Fibroblast of skin of back (primary cell): ENCODE results near the gene SLC2A1.

Experiments used
- DNase-seq: peaks from one replicate; pipeline ENCODE4 v3.0.0-alpha.2; 2013

The SLC2A1 gene

GRCh38 chr1:42979896-42980800, 21.5 kb upstream of the SLC2A1 start:
- DNase-seq: no peak

DNA sequence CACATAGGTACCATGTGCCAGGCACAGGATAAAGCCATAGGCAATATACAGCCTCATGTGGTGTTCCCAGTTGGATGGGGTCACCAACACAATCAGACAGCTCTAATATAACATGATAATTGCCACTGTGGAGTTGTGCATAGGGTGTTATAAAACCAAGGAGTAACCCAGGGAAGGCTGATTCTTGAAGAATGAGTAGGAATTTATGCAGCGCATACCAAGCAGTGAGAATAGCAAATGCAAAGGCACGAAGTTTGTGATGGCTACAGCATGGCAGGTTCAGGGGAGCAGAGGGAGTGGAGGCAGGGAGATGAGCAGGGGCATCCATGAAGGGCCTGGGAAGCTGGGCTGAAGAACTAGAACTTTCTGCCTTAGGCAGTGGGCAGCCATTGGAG, 20.4 kb upstream of the SLC2A1 start:
- peak; percentile 67 for DNase-seq

GRCh38 chr1:42978317-42979035, 19.8 kb upstream of the SLC2A1 start:
- DNase-seq: peak; percentile 86

- DNase-seq: no peak
These were observed 19.0 kb upstream of the SLC2A1 start for GRCh38 chr1:42977653-42978052.

GRCh38 chr1:42975561-42976225, 17.0 kb upstream of the SLC2A1 start:
- no peak for DNase-seq

DNA sequence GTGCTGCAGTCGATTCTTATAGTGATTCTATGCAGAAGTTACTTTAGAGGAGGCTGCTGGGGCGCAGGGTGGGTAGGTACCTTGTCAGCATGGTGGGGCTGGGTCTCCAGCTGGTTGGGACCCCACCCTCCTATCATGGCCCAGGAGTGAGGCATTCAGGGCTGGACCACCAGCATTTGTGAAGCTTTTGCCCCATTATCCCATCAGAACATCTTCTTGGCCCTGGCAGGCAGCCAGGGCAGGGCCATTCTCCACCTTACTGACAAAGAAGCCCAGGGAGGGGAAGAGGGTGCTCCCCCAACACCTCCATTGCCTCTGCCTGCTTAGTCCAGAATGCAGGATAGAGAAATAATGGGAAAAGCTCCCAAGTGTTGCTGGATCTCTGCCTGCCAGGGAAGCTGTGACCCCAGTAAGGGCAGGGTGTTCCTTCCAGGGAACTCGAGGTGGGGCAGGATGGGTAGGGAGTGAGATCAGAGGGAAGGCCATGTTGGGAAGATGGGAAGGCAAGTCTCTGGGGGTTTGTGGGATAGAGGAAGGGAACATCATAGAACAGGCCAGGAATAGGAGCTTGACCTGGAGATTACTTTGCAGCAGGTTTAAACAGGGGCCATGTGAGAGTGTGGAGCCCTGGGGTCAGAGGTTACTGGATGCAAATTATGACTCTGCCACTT, 16.2 kb upstream of the SLC2A1 start:
- DNase-seq: peak; percentile 34

DNA sequence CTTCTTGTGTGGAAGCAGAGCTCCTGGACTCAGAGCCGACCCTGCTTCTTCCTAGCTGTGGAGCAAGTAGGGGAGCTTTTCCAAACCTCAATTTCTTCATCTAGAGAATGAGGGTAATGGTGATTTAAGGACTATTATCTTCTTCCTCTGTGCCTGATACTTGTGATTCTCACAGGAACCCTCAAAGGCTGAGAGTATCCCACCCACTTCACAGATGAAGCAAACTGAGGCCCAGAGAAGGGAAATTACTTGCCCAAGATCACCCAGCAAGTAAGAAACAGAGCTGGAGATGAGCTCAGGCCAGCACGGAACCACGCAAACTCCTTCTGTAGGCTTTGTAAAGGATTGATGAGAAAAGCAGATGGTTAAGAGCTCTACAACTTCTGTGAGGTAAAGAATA, 15.1 kb upstream of the SLC2A1 start:
- no peak for DNase-seq

GRCh38 chr1:42973286-42973685, 14.6 kb upstream of the SLC2A1 start:
- peak; percentile 62 for DNase-seq

DNA sequence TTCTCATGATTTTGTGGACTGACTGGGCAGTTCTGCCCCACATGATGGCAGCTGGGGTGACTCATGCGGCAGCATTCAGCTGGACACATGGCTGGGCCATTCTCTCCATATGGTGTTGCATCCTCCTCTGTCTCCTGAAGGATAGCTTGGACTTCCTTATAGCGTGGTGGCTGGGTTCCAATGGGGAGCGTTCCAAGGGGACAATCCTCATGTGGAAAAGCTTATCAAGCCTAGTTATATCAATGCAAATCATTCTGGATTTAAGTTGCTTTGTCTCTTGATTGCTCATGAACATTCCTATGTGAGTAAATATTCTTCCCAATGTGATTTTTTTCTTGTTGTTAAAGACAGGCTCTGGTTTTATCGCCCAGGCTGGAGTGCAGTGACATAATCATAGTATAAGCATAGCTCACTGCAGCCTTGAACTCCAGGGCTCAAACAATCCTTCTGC, 13.2 kb upstream of the SLC2A1 start:
- peak; percentile 85 for DNase-seq

GRCh38 chr1:42970143-42970542, 11.5 kb upstream of the SLC2A1 start:
- DNase-seq: no peak

DNA sequence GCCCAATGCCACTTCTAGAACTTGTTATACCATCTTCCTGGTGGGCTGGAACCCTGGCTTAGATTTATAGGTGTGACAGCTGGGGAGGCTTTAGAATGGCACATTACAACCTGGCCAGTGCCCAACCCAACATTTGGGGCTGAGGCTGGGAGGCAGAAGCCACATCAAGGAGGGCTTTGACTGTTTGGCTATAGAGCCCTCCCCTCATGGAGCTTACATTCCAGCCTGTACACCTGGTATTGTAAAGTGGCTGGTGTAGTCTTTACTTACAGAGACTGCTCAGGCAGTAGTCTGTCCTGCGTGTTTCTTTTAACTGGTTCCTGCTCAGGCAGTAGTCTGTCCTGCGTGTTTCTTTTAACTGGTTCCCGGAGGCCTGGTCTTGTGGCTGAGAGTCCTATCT, 10.0 kb upstream of the SLC2A1 start:
- DNase-seq: no peak

GRCh38 chr1:42966688-42967612, 8.3 kb upstream of the SLC2A1 start:
- peak; percentile 89 for DNase-seq

- no peak for DNase-seq
These were observed 6.7 kb upstream of the SLC2A1 start for GRCh38 chr1:42965378-42965777.

GRCh38 chr1:42964044-42964812, 5.6 kb upstream of the SLC2A1 start:
- no peak for DNase-seq

GRCh38 chr1:42963378-42964043, 4.8 kb upstream of the SLC2A1 start:
- DNase-seq: peak; percentile 91

GRCh38 chr1:42962641-42963377, 4.1 kb upstream of the SLC2A1 start:
- DNase-seq: peak; percentile 88

DNA sequence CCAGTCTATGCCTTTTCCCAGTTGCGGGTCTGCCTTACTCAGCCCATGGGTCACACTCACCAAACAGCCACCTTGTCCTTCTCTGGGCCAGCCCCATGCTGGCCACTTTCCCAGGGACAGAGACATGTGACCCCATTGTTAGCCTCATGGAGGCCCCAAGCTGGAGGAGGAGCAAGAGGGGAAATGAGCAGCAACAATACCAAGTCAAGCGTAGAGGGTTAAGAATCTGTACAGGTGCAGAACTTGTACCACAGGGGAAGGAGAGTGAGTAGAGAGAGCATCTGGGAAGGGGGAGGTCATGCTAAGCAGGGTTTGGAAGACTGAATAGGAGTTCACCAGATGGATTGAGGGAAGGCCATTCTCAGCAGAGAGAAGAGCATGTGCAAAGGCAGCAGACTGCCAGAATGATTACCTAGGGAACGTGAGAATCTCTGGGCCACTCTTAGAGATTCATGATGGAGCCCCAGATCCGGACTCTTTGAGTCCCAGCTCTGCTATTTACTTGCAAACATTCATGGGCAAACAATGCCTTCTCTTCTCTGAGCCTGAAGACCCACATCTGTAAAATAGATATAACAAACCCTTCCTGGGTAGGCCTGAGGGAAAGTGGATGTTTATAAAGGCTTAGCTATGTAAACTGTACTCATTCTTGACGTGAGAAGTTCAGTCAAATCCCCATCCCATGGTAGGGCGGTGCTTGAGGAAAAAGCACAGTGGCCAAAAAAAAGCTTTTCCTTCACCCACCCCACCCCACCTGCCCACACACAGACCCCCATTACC, 2.8 kb upstream of the SLC2A1 start:
- peak; percentile 51 for DNase-seq

DNA sequence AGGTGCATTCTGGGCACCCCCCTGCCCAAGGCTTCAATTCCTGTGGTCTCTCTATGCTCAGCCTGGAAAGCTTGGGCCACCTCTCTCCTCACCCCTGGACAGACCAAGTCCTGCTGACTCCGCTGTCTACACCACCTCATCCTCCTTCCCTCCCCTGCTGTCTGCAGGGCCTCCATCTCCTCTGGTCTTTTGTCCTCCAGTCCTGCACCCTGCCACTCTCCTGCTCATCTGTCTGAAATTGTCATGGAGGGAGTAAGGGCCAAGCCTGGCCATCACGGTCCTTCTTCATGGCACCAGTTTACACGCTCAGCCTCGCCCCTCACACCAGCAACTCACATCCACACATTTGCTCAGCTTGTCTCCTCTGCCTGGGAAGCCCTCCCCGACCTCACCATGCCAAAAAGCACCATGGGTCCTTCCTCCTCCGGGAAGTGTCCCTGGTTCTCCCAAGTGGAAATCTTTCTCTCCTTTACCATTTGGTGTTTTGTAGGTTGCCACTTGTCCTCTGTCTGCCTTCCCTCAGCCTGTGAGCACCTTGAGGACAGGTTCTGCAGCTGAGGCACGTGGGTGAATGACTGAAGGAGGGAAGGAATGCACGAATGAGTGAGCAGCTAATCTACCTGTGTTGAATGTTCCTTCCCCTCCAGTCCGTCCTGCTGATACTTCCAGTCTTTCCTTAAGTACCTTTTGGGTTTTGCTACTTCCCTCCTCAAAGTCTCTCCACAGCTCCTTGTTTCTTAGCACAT, 2.1 kb upstream of the SLC2A1 start:
- DNase-seq: no peak
